SK-N-SH (cell line): ENCODE data around the gene GLOD4. TPM values are rescaled to one million over a fixed set of nuclear protein-coding genes. Genes with fewer than 3 reads are reported as not detected.

Source experiments
- CTCF ChIA-PET: fragments of 300-600, 350-600 bp; formaldehyde crosslinking; extraction: SDS; loops from one replicate; lab custom pipeline; 2021; lab: Yijun Ruan, JAX
- POLR2A ChIA-PET: fragments of 350-600 bp; sonication (Branson Sonifier 250); formaldehyde crosslinking; extraction: SDS; loops from one replicate; lab custom pipeline; 2020; ENCODE audit warnings: antibody characterized with exemption, inconsistent platforms; lab: Yijun Ruan, JAX
- DNase-seq: peaks from one replicate; pipeline ENCODE4 v3.0.0; 2012
- H2AFZ ChIP-seq: fragments of 200-600 bp; sonication (generic); 2 replicates; pipeline ENCODE4 v1.8.1; 2016; ENCODE audit warnings: antibody characterized with exemption, mild to moderate bottlenecking, low read depth
- H3F3A ChIP-seq: fragments of 200-600 bp; sonication (generic); replicated peaks from 2 replicates; pipeline ENCODE3; 2016; ENCODE audit warnings: antibody characterized with exemption, mild to moderate bottlenecking; ENCODE audit not compliant: insufficient read depth
- H3K27ac ChIP-seq, 2 experiments: fragments of 200-500 bp in 1 of 2; fragments of 200-600 bp in 1 of 2; sonication (Bioruptor generic) in 1 of 2; sonication (generic), shearing (Covaris generic) in 1 of 2; 2 replicates each; pipeline versions ENCODE4 v1.5.1 to v1.6.1; 2014 to 2016; ENCODE audit warnings: low read depth in 2 of 2, inconsistent platforms in 1 of 2, low read length in 1 of 2, mild to moderate bottlenecking in 1 of 2, mixed read lengths in 1 of 2
- H3K27me3 ChIP-seq: fragments of 200-600 bp; sonication (generic), shearing (Covaris generic); 2 replicates; pipeline ENCODE4 v1.6.1; 2016; ENCODE audit warnings: mixed run types; ENCODE audit not compliant: insufficient read depth
- H3K36me3 ChIP-seq, 2 experiments: fragments of 200-500 bp in 1 of 2; fragments of 200-600 bp in 1 of 2; sonication (Bioruptor generic) in 1 of 2; sonication (generic) in 1 of 2; replicated peaks in 1 of 2; 2 replicates each; pipeline versions ENCODE3 to v1.5.1; 2014 to 2016; ENCODE audit warnings: low read length in 1 of 2, mild to moderate bottlenecking in 1 of 2; ENCODE audit not compliant: insufficient read depth in 2 of 2, control insufficient read depth in 1 of 2
- H3K4me1 ChIP-seq, 2 experiments: fragments of 200-500 bp in 1 of 2; fragments of 200-600 bp in 1 of 2; sonication (Bioruptor generic) in 1 of 2; sonication (generic), shearing (Covaris generic) in 1 of 2; 2 replicates each; pipeline versions ENCODE4 v1.5.1 to v1.6.1; 2014 to 2016; ENCODE audit warnings: low read depth in 1 of 2, low read length in 1 of 2, mixed run types in 1 of 2; ENCODE audit not compliant: insufficient read depth in 2 of 2, control insufficient read depth in 1 of 2
- H3K4me2 ChIP-seq: fragments of 200-600 bp; sonication (generic), shearing (Covaris generic); 2 replicates; pipeline ENCODE4 v1.6.1; 2017; ENCODE audit warnings: mixed run types
- H3K4me3 ChIP-seq, 2 experiments: fragments of 200-500 bp in 1 of 2; fragments of 200-600 bp in 1 of 2; sonication (Bioruptor generic) in 1 of 2; sonication (generic), shearing (Covaris generic) in 1 of 2; 2 replicates each; pipeline versions ENCODE4 v1.5.1 to v1.8.1; 2014 to 2016; ENCODE audit warnings: low read depth in 2 of 2, inconsistent platforms in 1 of 2, low read length in 1 of 2, mild to moderate bottlenecking in 1 of 2, mixed read lengths in 1 of 2, moderate library complexity in 1 of 2
- H3K79me2 ChIP-seq: fragments of 200-600 bp; sonication (generic); 2 replicates; pipeline ENCODE4 v1.8.1; 2017; ENCODE audit warnings: mild to moderate bottlenecking; ENCODE audit not compliant: insufficient read depth
- H3K9ac ChIP-seq: fragments of 200-600 bp; sonication (generic); 2 replicates; pipeline ENCODE4 v1.6.1; 2017; ENCODE audit warnings: mixed run types
- H3K9me2 ChIP-seq: fragments of 200-600 bp; sonication (generic); 2 replicates; pipeline ENCODE4 v1.6.1; 2017; ENCODE audit warnings: mixed run types
- H3K9me3 ChIP-seq: fragments of 200-600 bp; sonication (generic); 2 replicates; pipeline ENCODE4 v1.6.1; 2017; ENCODE audit warnings: mixed run types, mild to moderate bottlenecking, moderate library complexity
- H4K20me1 ChIP-seq: fragments of 200-600 bp; sonication (generic); 2 replicates; pipeline ENCODE4 v1.6.1; 2017; ENCODE audit warnings: mild to moderate bottlenecking, mixed run types; ENCODE audit not compliant: insufficient read depth
- CHD2 ChIP-seq: fragments of 150-350 bp; IDR thresholded peaks from 2 replicates; pipeline ENCODE4 v1.6.1; 2018; ENCODE audit warnings: low read length; ENCODE audit not compliant: partially characterized antibody
- ELF1 ChIP-seq: IDR thresholded peaks from 2 replicates; pipeline ENCODE4 v1.4.0; 2012
- FOXJ3 ChIP-seq: sonication (generic); formaldehyde crosslinking; IDR thresholded peaks from 2 replicates; pipeline ENCODE4 v1.5.1; 2020; ENCODE audit warnings: mild to moderate bottlenecking, missing genetic modification reagents
- FOXM1 ChIP-seq: IDR thresholded peaks from 2 replicates; pipeline ENCODE4 v1.4.0; 2012; ENCODE audit warnings: low read depth, mild to moderate bottlenecking
- GABPA ChIP-seq: IDR thresholded peaks from 2 replicates; pipeline ENCODE4 v1.4.0; 2012; ENCODE audit warnings: low read depth, mild to moderate bottlenecking
- GATA2 ChIP-seq: sonication (generic); formaldehyde crosslinking; IDR thresholded peaks from 2 replicates; pipeline ENCODE4 v1.5.0; 2020; ENCODE audit warnings: mild to moderate bottlenecking, missing genetic modification reagents
- JUND ChIP-seq: IDR thresholded peaks from 2 replicates; pipeline ENCODE4 v1.4.0; 2012
- RXRA ChIP-seq: IDR thresholded peaks from 2 replicates; pipeline ENCODE4 v1.4.0; 2012; ENCODE audit warnings: low read depth, mild to moderate bottlenecking, borderline replicate concordance
- TAF1 ChIP-seq: IDR thresholded peaks from 2 replicates; pipeline ENCODE4 v1.6.1; 2012; ENCODE audit warnings: low read depth, mild to moderate bottlenecking, low read length, moderate library complexity, borderline replicate concordance
- YY1 ChIP-seq: IDR thresholded peaks from 2 replicates; pipeline ENCODE4 v1.4.0; 2012; ENCODE audit warnings: low read depth, mild to moderate bottlenecking
- ZBTB33 ChIP-seq: IDR thresholded peaks from 2 replicates; pipeline ENCODE4 v1.4.0; 2012; ENCODE audit warnings: low read depth, borderline replicate concordance
- WGBS: methylation state at CpG from one replicate; pipeline ENCODE4 v1.1.6; 2017; ENCODE audit warnings: low lambda C conversion rate; 5-methylcytosine and 5-hydroxymethylcytosine counted together
- polyA plus RNA-seq, 3 experiments: library from polyadenylated mRNA; depleted of rRNA; stranded (reverse); fragments of >200 nt; gene quantifications; 2 replicates each; pipeline ENCODE4 v1.2.3, GENCODE V29; 2012

GLOD4 gene
- polyA plus RNA-seq, 1 of the 3 experiments (the other 2 are of a cell fraction), result 34.3 TPM

DNA sequence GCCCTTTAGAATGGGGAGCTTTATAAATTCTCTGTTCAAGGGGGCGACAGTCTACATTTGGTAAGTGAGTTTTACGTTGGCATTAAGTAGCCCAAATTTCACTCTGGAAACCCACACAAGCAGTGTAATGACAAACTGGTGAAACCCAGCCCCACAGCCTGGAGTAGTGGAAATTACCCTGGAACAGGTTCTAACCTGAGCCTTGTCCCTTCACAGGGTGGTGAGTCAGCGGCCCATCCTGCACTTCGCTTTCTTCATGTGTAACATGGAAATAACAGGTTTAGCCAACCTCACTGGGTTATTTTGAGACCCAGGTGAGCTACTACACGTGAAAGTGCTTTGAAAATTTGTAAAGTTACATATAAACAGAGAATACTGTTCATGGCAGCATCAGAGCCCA, 53.2 kb downstream of the GLOD4 start:
- no peak for DNase-seq
- H3K79me2 ChIP-seq, result peaks cover 9% of the 10 kb centered on the region
- H3K4me1 ChIP-seq, result peaks cover 0 to 8% of the 10 kb centered on the region in 2 experiments; a peak in 1 of 4 replicates
- no peak overlapping the region for H3K9ac ChIP-seq
- no peaks in the 10 kb centered on the region for H3K9me2 ChIP-seq
- H3K9me3 ChIP-seq, result no peaks in the 10 kb centered on the region
- no peak overlapping the region for H3K4me3 ChIP-seq
- no peaks in the 10 kb centered on the region for H4K20me1 ChIP-seq
- H3F3A ChIP-seq, result peaks cover 6% of the 10 kb centered on the region
- TF ChIP-seq FOXM1, result no peak
- no peak for TF ChIP-seq GATA2
- no peak for TF ChIP-seq YY1
- TF ChIP-seq GABPA, result no peak
- TF ChIP-seq JUND, result no peak
- no peak for TF ChIP-seq TAF1
- TF ChIP-seq FOXJ3, result no peak
- TF ChIP-seq RXRA, result no peak
- TF ChIP-seq ELF1, result no peak
- CTCF ChIA-PET, result interaction anchor here (0.9 to 2.7 kb wide), 3 partner anchors 25 to 317 kb away, joined by 3 to 11 read pairs (median 3); no protein-coding TSS in a partner anchor
- H3K4me2 ChIP-seq, result no peak overlapping the region
- H3K36me3 ChIP-seq, result no peaks in the 10 kb centered on the region
- no peak overlapping the region for H3K27ac ChIP-seq
- no peaks in the 10 kb centered on the region for H3K27me3 ChIP-seq
- 94% methylated on average over 5 of the region's 5 CpGs for WGBS
- POLR2A ChIA-PET, result no interaction called here
- no peak overlapping the region for H2AFZ ChIP-seq

- Histone ChIP-seq H4K20me1 (no peaks in the 10 kb centered on the region), H3F3A (peaks cover 14% of the 10 kb centered on the region), H2AFZ (no peak overlapping the region), H3K36me3 (no peaks in the 10 kb centered on the region), H3K9ac (no peak overlapping the region), H3K27me3 (no peaks in the 10 kb centered on the region), H3K4me3 (no peak overlapping the region), H3K9me3 (no peaks in the 10 kb centered on the region), H3K9me2 (no peaks in the 10 kb centered on the region), H3K79me2 (no peaks in the 10 kb centered on the region), H3K4me2 (no peak overlapping the region), H3K27ac (no peak overlapping the region)
- DNase-seq, result no peak
- POLR2A ChIA-PET, result no interaction called here
- 89% methylated on average over 19 of the region's 20 CpGs for WGBS
- CTCF ChIA-PET, result interaction anchor here (1.4 to 2.0 kb wide), 2 partner anchors 26 to 270 kb away, joined by 3 to 4 read pairs; partner anchors contain the start of genes GEMIN4 and TIMM22
- TF ChIP-seq CHD2, result no peak
- TF ChIP-seq ZBTB33, result no peak
- TF ChIP-seq RXRA, result no peak
- TF ChIP-seq, all 33 proteins: peak for 0
- H3K4me1 ChIP-seq, result no peaks in the 10 kb centered on the region; a peak in 1 of 4 replicates
These were observed 55.7 kb downstream of the GLOD4 start for GRCh38 chr17:726271-726919.
